ENCODE measurements around the gene SSR1. TPM values are rescaled to one million over a fixed set of nuclear protein-coding genes. Genes with fewer than 3 reads are reported as not detected.
A peak's percentile ranks its signal among the peaks of the same experiment; 100 is the strongest.

SSR1 gene
- total and polyA plus RNA-seq, 2 of the 13 experiments (the other 11 are each of a cell fraction or from before 2014, with no cell fraction given), result 203 to 243 TPM

- FAIRE-seq (peak; percentile 21), DNase-seq (ENCODE audit: low spot score) (peak; percentile 70), ATAC-seq (no peak)
- no peaks in the 10 kb centered on the region for H3K27me3 ChIP-seq (ENCODE audit: control insufficient read depth in 1 of 2, insufficient read depth in 2 of 2, low read length in 2 of 2)
- ChIA-PET POLR2A (interaction anchor here (1.3 kb wide), 1 partner anchor 201 kb away, joined by 3 read pairs; no protein-coding TSS in a partner anchor), CTCF (ENCODE audit: low intra/inter-chr PET ratio, low total read pairs) (interaction anchor here (1.2 to 2.8 kb wide), 3 partner anchors 484 to 567 kb away, joined by 3 to 10 read pairs (median 8); no protein-coding TSS in a partner anchor)
- peak overlapping the region; percentile 82 for H3K27ac ChIP-seq (ENCODE audit: extremely low read length, insufficient read depth, low read length)
- BruUV-seq (replicated peaks), result no TSS peak
- H3K9ac ChIP-seq (ENCODE audit: insufficient read depth, low read depth, low read length), result no peak overlapping the region
- no peak overlapping the region for H3K4me3 ChIP-seq (replicated peaks in 1 of 3; ENCODE audit: insufficient read depth in 1 of 3, low read depth in 2 of 3, low read length in 3 of 3)
- H4K20me1 ChIP-seq (ENCODE audit: insufficient read depth, low read length), result peaks cover 4% of the 10 kb centered on the region; the same call in 1 of the 2 replicates
- intact Hi-C loops (cut with micrococcal nuclease; ENCODE audit: unreplicated experiment), result loop anchor here (1.0 kb wide), 1 partner anchor 519 kb away; no protein-coding TSS in a partner anchor
- peaks cover 56% of the 10 kb centered on the region for H3K4me1 ChIP-seq (ENCODE audit: insufficient read depth, low read length)
- H3K9me3 ChIP-seq (ENCODE audit: low read length), result no peaks in the 10 kb centered on the region
- no peak overlapping the region for H2AFZ ChIP-seq (ENCODE audit: low read length)
- peaks cover 36 to 56% of the 10 kb centered on the region in 2 experiments for H3K36me3 ChIP-seq (replicated peaks in 1 of 2; ENCODE audit: control insufficient read depth in 1 of 2, insufficient read depth in 2 of 2, low read length in 2 of 2)
- peaks cover 8% of the 10 kb centered on the region for H3K79me2 ChIP-seq (ENCODE audit: insufficient read depth, low read length)
- 40% methylated on average over 7 of the region's 7 CpGs for WGBS (ENCODE audit: low lambda C conversion rate)
- peak overlapping the region; percentile 83; the same call in 1 of the 2 replicates for H3K4me2 ChIP-seq (ENCODE audit: low read depth, low read length)
- in situ Hi-C loops (cut with HindIII; ENCODE audit: extremely low pct_ligation_motif_present, low pct_unique_long_range_greater_than_20kb), result loop anchor here (5.0 kb wide), 1 partner anchor 521 kb away; no protein-coding TSS in a partner anchor
- TF ChIP-seq ISL2 (CRISPR knock-in tag; IDR thresholded peaks at IDR 0.05) (0 out of 2 replicates have a peak, but pooled peaks have one; percentile 29), MEIS2 (CRISPR knock-in tag; IDR thresholded peaks at IDR 0.05) (no peak), ZNF264 (CRISPR knock-in tag; IDR thresholded peaks at IDR 0.05) (0 out of 2 replicates have a peak, but pooled peaks have one; percentile 28), SYNCRIP (IDR thresholded peaks at IDR 0.05; ENCODE audit: insufficient read depth, low read depth, low read length) (no peak), RBM22 (optimal IDR thresholded peaks at IDR 0.05; ENCODE audit: low read length) (peak; percentile 24), PRDM4 (CRISPR knock-in tag; IDR thresholded peaks at IDR 0.05; ENCODE audit: borderline replicate concordance) (no peak), YEATS2 (CRISPR knock-in tag; IDR thresholded peaks at IDR 0.05; ENCODE audit: borderline replicate concordance) (peak; percentile 20; the same call in 1 of the 2 replicates), MAF1 (CRISPR knock-in tag; IDR thresholded peaks at IDR 0.05; ENCODE audit: borderline replicate concordance) (no peak), MLXIP (CRISPR knock-in tag; IDR thresholded peaks at IDR 0.05; ENCODE audit: borderline replicate concordance) (no peak), HOXA9 (CRISPR knock-in tag; IDR thresholded peaks at IDR 0.05; ENCODE audit: borderline replicate concordance) (no peak), TIGD3 (CRISPR knock-in tag; IDR thresholded peaks at IDR 0.05; ENCODE audit: borderline replicate concordance) (no peak), BRD4 (CRISPR knock-in tag; IDR thresholded peaks at IDR 0.05) (no peak), SIN3B (IDR thresholded peaks at IDR 0.05; ENCODE audit: low read length) (0 out of 2 replicates have a peak, but pooled peaks have one; percentile 41), ARID2 (CRISPR knock-in tag; IDR thresholded peaks at IDR 0.05; ENCODE audit: borderline replicate concordance) (0 out of 2 replicates have a peak, but pooled peaks have one; percentile 7), TSC22D2 (CRISPR knock-in tag; IDR thresholded peaks at IDR 0.05; ENCODE audit: borderline replicate concordance) (no peak), ZSCAN22 (CRISPR knock-in tag; IDR thresholded peaks at IDR 0.05) (no peak)
These were observed 69.6 kb downstream of the SSR1 start for GRCh38 chr6:7243179-7243981.
